Hematopoietic multipotent progenitor cell treated with erythropoietin and hydrocortisone succinate and interleukin-3 and kit ligand, for 8 days (in vitro differentiated cells): ENCODE data around the gene ACOXL.

ENCODE experiments used
- DNase-seq: peaks from one replicate; pipeline ENCODE4 v3.0.0-alpha.2; 2015

The ACOXL gene

DNA sequence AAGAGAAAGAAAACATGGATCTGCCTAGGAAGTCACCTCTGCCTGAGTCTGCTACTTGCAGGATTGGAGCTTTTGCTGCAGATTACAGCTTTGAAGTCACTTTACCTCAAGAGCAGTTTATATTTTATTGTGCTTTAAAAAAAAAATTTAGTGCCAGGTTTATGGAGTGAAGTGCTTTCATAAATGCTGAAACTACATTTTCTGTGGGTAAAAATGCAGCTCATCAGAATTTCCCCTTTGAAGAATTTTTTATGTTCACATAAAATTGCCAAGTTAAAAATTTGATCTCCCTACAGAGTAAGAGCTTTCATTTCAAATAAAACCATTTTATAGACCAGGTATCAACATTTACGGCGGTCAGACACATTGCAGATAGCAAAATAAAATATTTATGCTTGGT, 413.6 kb downstream of the ACOXL start:
- DNase-seq = no peak

- DNase-seq = no peak
These were observed 416.0 kb downstream of the ACOXL start for GRCh38 chr2:111148225-111148873.

DNA sequence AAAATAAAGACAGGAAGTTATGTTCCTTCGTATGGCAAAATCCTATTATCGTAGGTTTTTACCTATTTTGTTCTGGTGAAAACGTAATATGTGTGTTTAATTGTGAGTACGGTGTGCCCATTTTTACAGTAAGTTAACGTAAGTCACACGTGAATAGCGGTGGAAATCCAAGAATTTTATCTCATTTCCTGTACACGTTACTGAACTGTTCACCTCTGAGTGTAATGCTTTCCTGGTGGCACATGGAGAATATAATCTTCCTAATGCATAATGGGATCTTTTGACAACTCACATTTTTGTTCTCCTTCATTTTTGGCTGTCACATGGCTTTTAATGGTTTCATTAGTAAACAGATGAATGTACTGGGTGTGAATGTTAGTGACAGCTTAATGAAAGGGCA, 416.6 kb downstream of the ACOXL start:
- no peak for DNase-seq

GRCh38 chr2:111149882-111150455, 417.6 kb downstream of the ACOXL start:
- DNase-seq = no peak

GRCh38 chr2:111154758-111155157, 422.4 kb downstream of the ACOXL start:
- DNase-seq = no peak

- DNase-seq = no peak
These were observed 423.2 kb downstream of the ACOXL start for GRCh38 chr2:111155610-111156009.

DNA sequence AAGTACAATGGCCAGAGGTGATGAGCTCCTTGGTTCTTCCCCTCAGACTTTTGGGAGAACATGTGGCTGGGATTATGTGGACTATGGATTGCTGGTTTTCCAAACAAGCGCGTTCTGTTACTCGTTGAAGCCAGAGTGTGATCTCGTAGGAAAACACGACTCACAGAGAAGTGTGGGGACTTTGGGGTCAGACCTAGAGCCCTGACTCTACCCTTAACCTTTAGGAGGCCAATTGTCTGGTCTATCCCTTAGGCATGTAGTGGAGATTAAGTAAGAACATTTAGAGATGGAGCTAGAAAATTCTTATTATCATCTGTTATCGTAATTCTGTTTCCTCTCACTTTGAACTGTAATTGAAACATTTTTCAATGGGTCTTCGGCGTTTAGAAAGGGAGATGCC, 424.2 kb downstream of the ACOXL start:
- no peak for DNase-seq

DNA sequence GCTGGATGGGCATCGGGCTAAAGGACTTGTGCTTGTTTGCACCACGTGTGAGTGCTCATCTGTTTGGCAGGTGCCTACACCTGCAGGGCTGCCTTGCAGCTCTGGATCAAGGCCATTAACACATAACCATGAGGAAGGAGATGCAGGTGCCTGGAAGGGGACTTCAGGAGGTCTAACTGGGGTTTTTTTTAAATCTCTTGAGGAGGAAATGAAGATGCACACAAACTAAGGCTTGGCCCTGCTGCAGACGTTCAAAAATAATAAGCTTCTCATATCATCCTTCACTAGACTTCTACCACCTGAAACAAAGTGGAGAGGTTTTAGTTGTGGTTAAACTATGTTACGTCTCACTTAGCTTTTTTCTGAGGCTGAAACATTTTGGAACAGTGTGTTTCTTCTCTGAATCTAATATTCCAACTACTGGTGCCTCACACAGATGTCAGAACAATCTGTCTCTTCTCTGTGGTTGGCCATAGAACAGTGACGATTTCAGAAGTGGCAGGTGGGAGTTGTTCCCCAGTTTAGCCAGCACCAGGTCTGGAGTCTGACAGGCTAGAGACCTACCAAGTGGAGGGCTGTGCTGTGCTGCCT, 424.8 kb downstream of the ACOXL start:
- DNase-seq = no peak

DNA sequence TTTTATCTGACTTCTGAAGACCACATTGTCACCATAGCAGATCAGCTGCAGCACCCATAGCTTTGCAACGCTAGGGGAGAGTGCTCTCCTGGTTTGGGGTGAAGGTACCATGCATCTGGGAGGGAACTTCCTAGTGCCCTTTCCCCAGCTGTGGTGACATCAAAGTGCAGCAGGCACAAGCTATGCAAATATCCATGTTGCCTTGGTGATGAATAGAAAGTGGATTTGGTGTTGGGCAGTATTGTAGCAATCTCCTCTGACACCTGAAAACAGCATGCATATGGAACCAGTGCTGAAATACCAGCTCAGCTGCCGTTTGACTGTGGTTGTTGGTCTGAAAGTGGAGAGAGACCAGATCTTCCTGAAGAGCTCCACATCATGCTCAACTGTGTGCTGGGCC, 425.4 kb downstream of the ACOXL start:
- no peak for DNase-seq

- no peak for DNase-seq
These were observed 427.3 kb downstream of the ACOXL start for GRCh38 chr2:111159641-111160040.

DNA sequence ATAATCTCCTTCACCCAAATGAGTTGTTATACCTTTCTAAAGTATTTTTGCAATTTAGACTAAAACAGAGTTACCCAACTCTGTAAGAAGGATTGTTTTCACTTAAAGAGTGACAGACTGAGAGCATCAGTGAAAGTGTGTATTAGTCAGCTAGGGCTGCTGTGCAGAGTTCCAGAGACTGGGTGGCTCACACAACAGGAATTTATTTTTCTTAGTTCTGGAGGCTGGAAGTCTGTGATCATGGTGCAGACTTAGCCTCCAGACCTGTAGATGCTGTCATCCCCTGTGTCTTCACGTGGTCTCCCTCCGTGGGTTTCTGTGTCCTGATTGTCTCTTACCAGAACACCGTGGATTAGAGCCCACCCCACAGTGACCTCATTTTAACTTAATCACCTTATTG, 428.4 kb downstream of the ACOXL start:
- DNase-seq = no peak

GRCh38 chr2:111161971-111162370, 429.6 kb downstream of the ACOXL start:
- DNase-seq = no peak

- DNase-seq = peak; percentile 29
These were observed 430.5 kb downstream of the ACOXL start for GRCh38 chr2:111162718-111163331.

DNA sequence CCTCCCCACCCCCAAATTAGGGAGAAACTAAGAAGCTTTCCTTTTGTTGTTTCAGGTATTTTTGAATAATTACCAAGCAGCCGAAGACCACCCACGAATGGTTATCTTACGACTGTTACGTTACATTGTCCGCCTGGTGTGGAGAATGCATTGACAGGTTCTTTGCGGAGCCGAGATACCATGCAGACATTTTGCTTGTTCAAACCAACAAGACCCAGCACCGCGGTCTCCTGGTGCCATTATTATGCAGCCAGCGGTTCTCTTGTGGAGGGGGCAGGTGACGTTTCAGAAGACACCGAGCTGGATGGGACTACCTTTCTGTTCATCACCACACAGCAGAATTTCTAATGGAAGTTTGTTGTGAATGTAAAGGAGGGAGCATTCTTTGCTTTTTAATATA, 431.7 kb downstream of the ACOXL start:
- DNase-seq = no peak

- no peak for DNase-seq
These were observed 432.7 kb downstream of the ACOXL start for GRCh38 chr2:111165084-111165483.

GRCh38 chr2:111166115-111166514, 433.7 kb downstream of the ACOXL start:
- no peak for DNase-seq

- DNase-seq = no peak
These were observed 434.9 kb downstream of the ACOXL start for GRCh38 chr2:111167076-111167862.

DNA sequence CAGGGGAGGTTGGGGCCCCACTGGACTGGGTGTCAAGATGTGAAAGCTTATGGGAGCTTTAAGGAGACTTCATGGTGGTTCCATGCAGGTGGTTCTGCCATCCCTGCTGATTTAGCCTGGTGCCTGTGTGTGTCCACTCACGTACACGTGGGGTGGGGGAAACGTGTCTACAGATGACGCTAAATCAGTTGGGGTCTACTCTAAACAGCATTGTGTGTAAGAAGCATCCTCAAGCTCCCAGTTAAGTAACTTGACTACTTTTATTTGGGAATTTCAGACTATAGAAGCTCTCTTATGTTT, 435.4 kb downstream of the ACOXL start:
- DNase-seq = no peak
